Karpas-422 (cell line): ENCODE measurements around the gene PARD6A. TPM values are rescaled to one million over a fixed set of nuclear protein-coding genes. Genes with fewer than 3 reads are reported as not detected.

ENCODE experiments used
- DNase-seq: peaks from one replicate; pipeline ENCODE4 v3.0.0-alpha.2; 2015
- H2AFZ ChIP-seq: fragments of 200-600 bp; sonication (generic); 2 replicates; pipeline ENCODE4 v1.6.1; 2014; ENCODE audit warnings: antibody characterized with exemption, low read length, mixed read lengths
- H3K27ac ChIP-seq: fragments of 200-600 bp; sonication (generic); 2 replicates; pipeline ENCODE4 v1.5.1; 2014; ENCODE audit warnings: mild to moderate bottlenecking, low read length, moderate library complexity
- H3K27me3 ChIP-seq: fragments of 200-600 bp; sonication (generic); 2 replicates; pipeline ENCODE4 v1.6.1; 2014; ENCODE audit warnings: low read length, mixed read lengths
- H3K36me3 ChIP-seq: fragments of 200-600 bp; sonication (generic); 2 replicates; pipeline ENCODE4 v1.6.1; 2014; ENCODE audit warnings: low read length, mixed read lengths; ENCODE audit not compliant: insufficient read depth
- H3K4me1 ChIP-seq: fragments of 200-600 bp; sonication (generic); 2 replicates; pipeline ENCODE4 v1.6.1; 2014; ENCODE audit warnings: mild to moderate bottlenecking, low read length, mixed read lengths
- H3K4me2 ChIP-seq: fragments of 200-600 bp; sonication (generic); 2 replicates; pipeline ENCODE4 v1.6.1; 2014; ENCODE audit warnings: low read length, low read depth, mild to moderate bottlenecking; ENCODE audit not compliant: poor library complexity, severe bottlenecking
- H3K4me3 ChIP-seq: fragments of 200-600 bp; sonication (generic); 2 replicates; pipeline ENCODE4 v1.5.1; 2014; ENCODE audit warnings: mild to moderate bottlenecking, antibody characterized with exemption, low read length, mixed read lengths
- H3K79me2 ChIP-seq: fragments of 200-600 bp; sonication (generic); 2 replicates; pipeline ENCODE4 v1.6.1; 2014; ENCODE audit warnings: mild to moderate bottlenecking, low read length, mixed read lengths
- H3K9ac ChIP-seq: fragments of 200-600 bp; sonication (generic); 2 replicates; pipeline ENCODE4 v1.6.0; 2014; ENCODE audit warnings: low read length
- H3K9me2 ChIP-seq: fragments of 200-600 bp; sonication (generic), shearing (Covaris generic); replicated peaks from 2 replicates; pipeline ENCODE4 v1.6.0; 2014; ENCODE audit warnings: mild to moderate bottlenecking, low read length, moderate library complexity; ENCODE audit not compliant: insufficient read depth
- H3K9me3 ChIP-seq: fragments of 300-700, 200-600 bp; sonication (generic); 2 replicates; pipeline ENCODE4 v1.6.1; 2014; ENCODE audit warnings: low read length, mixed read lengths
- H4K20me1 ChIP-seq: fragments of 200-600 bp; sonication (generic); 2 replicates; pipeline ENCODE4 v1.6.1; 2014; ENCODE audit warnings: mild to moderate bottlenecking, antibody characterized with exemption, low read length, low read depth; ENCODE audit not compliant: insufficient read depth
- total RNA-seq: library from RNA; depleted of rRNA; stranded (reverse); fragments of >200 nt; shearing (Covaris generic); gene quantifications from 2 replicates; pipeline ENCODE4 v1.2.3, GENCODE V29; 2014; ENCODE audit warnings: low replicate concordance

The PARD6A gene
- total RNA-seq, 1 experiment from 2014 or later = 13.6 TPM

GRCh38 chr16:67666559-67667452 is 6.0 kb downstream of the PARD6A start, which contains the start of the genes C16orf86 and ENKD1:
C16orf86 (plus strand) TSS chr16:67666814; CDS start chr16:67666971, 157 bp downstream.
ENKD1 (minus strand) TSS chr16:67666750; CDS start chr16:67666442, 308 bp downstream.
- H3K4me3 ChIP-seq = peak within 1 kb of the TSS; percentile 83
- DNase-seq = peak; percentile 95
- no peaks in the 10 kb centered on the region for H4K20me1 ChIP-seq
- no peaks in the 10 kb centered on the region for H3K79me2 ChIP-seq
- H3K9ac ChIP-seq = peak within 1 kb of the TSS; percentile 92
- H3K4me1 ChIP-seq = peaks cover 52% of the 10 kb centered on the region
- H3K9me2 ChIP-seq = no peaks in the 10 kb centered on the region
- peak within 1 kb of the TSS; percentile 92 for H3K4me2 ChIP-seq
- peak within 1 kb of the TSS; percentile 91 for H3K27ac ChIP-seq
- no peaks in the 10 kb centered on the region for H3K27me3 ChIP-seq
- H2AFZ ChIP-seq = peak within 1 kb of the TSS; percentile 61; the same call in 1 of the 2 replicates
- no peaks in the 10 kb centered on the region for H3K9me3 ChIP-seq
- no peaks in the 10 kb centered on the region for H3K36me3 ChIP-seq

GRCh38 chr16:67667453-67667816 is 6.7 kb downstream of the PARD6A start:
- Histone ChIP-seq H3K4me1 (peaks cover 52% of the 10 kb centered on the region), H3K9ac (peak overlapping the region; percentile 92), H3K9me3 (no peaks in the 10 kb centered on the region), H3K36me3 (no peaks in the 10 kb centered on the region), H3K9me2 (no peaks in the 10 kb centered on the region), H3K4me2 (peak overlapping the region; percentile 92), H4K20me1 (no peaks in the 10 kb centered on the region), H3K4me3 (peak overlapping the region; percentile 83), H2AFZ (peak overlapping the region; percentile 61; the same call in 1 of the 2 replicates), H3K27ac (peak overlapping the region; percentile 91), H3K27me3 (no peaks in the 10 kb centered on the region), H3K79me2 (no peaks in the 10 kb centered on the region)
- DNase-seq = no peak

GRCh38 chr16:67667817-67668494 is 7.2 kb downstream of the PARD6A start:
- Histone ChIP-seq H3K27ac (peak overlapping the region; percentile 91), H3K36me3 (no peaks in the 10 kb centered on the region), H2AFZ (no peak overlapping the region), H3K4me2 (peak overlapping the region; percentile 92), H3K27me3 (no peaks in the 10 kb centered on the region), H3K79me2 (0 out of 2 replicates have a peak, but pooled peaks cover under 1% of the 10 kb centered on the region), H3K9me3 (no peaks in the 10 kb centered on the region), H4K20me1 (no peaks in the 10 kb centered on the region), H3K4me1 (peaks cover 54% of the 10 kb centered on the region), H3K9me2 (no peaks in the 10 kb centered on the region), H3K4me3 (peak overlapping the region; percentile 83; the same call in 1 of the 2 replicates), H3K9ac (peak overlapping the region; percentile 92)
- DNase-seq = peak; percentile 98

GRCh38 chr16:67668495-67669157 is 7.9 kb downstream of the PARD6A start:
- Histone ChIP-seq H3K4me2 (peak overlapping the region; percentile 92), H2AFZ (no peak overlapping the region), H3K4me1 (peaks cover 61% of the 10 kb centered on the region), H4K20me1 (no peaks in the 10 kb centered on the region), H3K4me3 (peak overlapping the region; percentile 19; the same call in 1 of the 2 replicates), H3K36me3 (no peaks in the 10 kb centered on the region), H3K79me2 (0 out of 2 replicates have a peak, but pooled peaks cover 6% of the 10 kb centered on the region), H3K9ac (peak overlapping the region; percentile 51), H3K27ac (peak overlapping the region; percentile 91), H3K9me3 (no peaks in the 10 kb centered on the region), H3K27me3 (no peaks in the 10 kb centered on the region), H3K9me2 (no peaks in the 10 kb centered on the region)
- peak; percentile 68 for DNase-seq

- no peaks in the 10 kb centered on the region for H4K20me1 ChIP-seq
- no peaks in the 10 kb centered on the region for H3K27me3 ChIP-seq
- H3K9me2 ChIP-seq = no peaks in the 10 kb centered on the region
- DNase-seq = no peak
- H3K9me3 ChIP-seq = no peaks in the 10 kb centered on the region
- H2AFZ ChIP-seq = no peak overlapping the region
- peak overlapping the region; percentile 91 for H3K27ac ChIP-seq
- 0 out of 2 replicates have a peak, but pooled peaks cover 6% of the 10 kb centered on the region for H3K79me2 ChIP-seq
- no peaks in the 10 kb centered on the region for H3K36me3 ChIP-seq
- H3K4me2 ChIP-seq = peak overlapping the region; percentile 92
- H3K4me3 ChIP-seq = no peak overlapping the region
- H3K4me1 ChIP-seq = peaks cover 69% of the 10 kb centered on the region
- peak overlapping the region; percentile 51; the same call in 1 of the 2 replicates for H3K9ac ChIP-seq
These were observed 8.8 kb downstream of the PARD6A start for GRCh38 chr16:67669499-67670101.

- Histone ChIP-seq H3K4me2 (no peak overlapping the region), H3K36me3 (no peaks in the 10 kb centered on the region), H3K4me1 (peaks cover 64% of the 10 kb centered on the region), H3K79me2 (0 out of 2 replicates have a peak, but pooled peaks cover 10% of the 10 kb centered on the region), H3K4me3 (no peak overlapping the region), H3K27me3 (no peaks in the 10 kb centered on the region), H3K9me2 (no peaks in the 10 kb centered on the region), H3K27ac (no peak overlapping the region), H4K20me1 (no peaks in the 10 kb centered on the region), H3K9me3 (no peaks in the 10 kb centered on the region), H3K9ac (no peak overlapping the region), H2AFZ (no peak overlapping the region)
- DNase-seq = no peak
These were observed 11.5 kb downstream of the PARD6A start for GRCh38 chr16:67672306-67672705.

GRCh38 chr16:67672739-67673662 is 12.2 kb downstream of the PARD6A start:
- Histone ChIP-seq H2AFZ (no peak overlapping the region), H4K20me1 (no peaks in the 10 kb centered on the region), H3K9ac (peak overlapping the region; percentile 13), H3K79me2 (0 out of 2 replicates have a peak, but pooled peaks cover 10% of the 10 kb centered on the region), H3K36me3 (no peaks in the 10 kb centered on the region), H3K27ac (peak overlapping the region; percentile 41), H3K27me3 (no peaks in the 10 kb centered on the region), H3K4me3 (no peak overlapping the region), H3K9me3 (no peaks in the 10 kb centered on the region), H3K4me1 (peaks cover 57% of the 10 kb centered on the region), H3K4me2 (peak overlapping the region; percentile 4), H3K9me2 (no peaks in the 10 kb centered on the region)
- DNase-seq = peak; percentile 88
